Stomach smooth muscle (tissue), 2 donors: Measurements from ENCODE around the gene ZCCHC2.

Experiments
- H3K27ac ChIP-seq: one replicate; pipeline ENCODE4 v1.7.0; 2013; ENCODE audit warnings: mild to moderate bottlenecking, low read length, inconsistent platforms
- H3K27me3 ChIP-seq, 2 donors: one replicate each; pipeline ENCODE4 v1.7.0; 2013; ENCODE audit warnings: low read length in 2 of 2; ENCODE audit not compliant: insufficient read depth in 2 of 2, control insufficient read depth in 1 of 2
- H3K36me3 ChIP-seq, 2 donors: one replicate each; pipeline ENCODE4 v1.7.0; 2013; ENCODE audit warnings: low read length in 2 of 2; ENCODE audit not compliant: control insufficient read depth in 2 of 2, insufficient read depth in 2 of 2
- H3K4me1 ChIP-seq: one replicate; pipeline ENCODE4 v1.7.0; 2013; ENCODE audit warnings: low read length; ENCODE audit not compliant: control insufficient read depth, insufficient read depth
- H3K4me3 ChIP-seq, 2 donors: one replicate each; pipeline ENCODE4 v1.7.0; 2013; ENCODE audit warnings: low read length in 2 of 2
- H3K9ac ChIP-seq, 2 donors: one replicate each; pipeline ENCODE4 v1.7.0; 2013; ENCODE audit warnings: low read length in 2 of 2, mild to moderate bottlenecking in 1 of 2
- H3K9me3 ChIP-seq, 2 donors: one replicate each; pipeline ENCODE4 v1.7.0; 2013; ENCODE audit warnings: low read length in 2 of 2; ENCODE audit not compliant: control insufficient read depth in 2 of 2
- donor health status: healthy.
- donor health status: Pancreatic carcinoma.

Gene ZCCHC2

DNA sequence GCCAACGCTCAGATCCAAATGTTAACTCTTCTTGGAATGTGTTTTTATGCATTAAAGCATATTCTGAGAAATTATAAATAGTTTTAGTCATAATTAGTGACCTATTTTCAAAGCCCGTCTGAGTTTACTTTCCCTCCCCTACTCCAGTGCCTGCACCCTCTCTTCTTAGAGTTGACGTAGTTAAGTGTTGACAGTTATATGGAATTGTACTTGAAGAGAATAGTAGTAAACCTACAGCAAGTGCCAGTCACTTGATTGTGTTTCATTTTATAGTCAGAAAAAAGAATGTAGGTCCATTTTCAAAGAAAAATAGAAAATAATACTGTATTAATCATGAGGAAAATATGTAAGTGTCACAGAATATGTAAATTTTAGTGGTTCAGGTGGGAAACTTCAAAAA, 41.2 kb downstream of the ZCCHC2 start:
- H3K9me3 ChIP-seq, result no peaks in the 10 kb centered on the region
- no peaks in the 10 kb centered on the region for H3K27me3 ChIP-seq
- peaks cover 28 to 33% of the 10 kb centered on the region in 2 donors for H3K36me3 ChIP-seq
- H3K9ac ChIP-seq, result no peak overlapping the region
- H3K4me3 ChIP-seq, result no peak overlapping the region
- no peaks in the 10 kb centered on the region for H3K4me1 ChIP-seq
- no peak overlapping the region for H3K27ac ChIP-seq

- H3K27ac ChIP-seq, result no peak overlapping the region
- H3K4me3 ChIP-seq, result no peak overlapping the region
- H3K9me3 ChIP-seq, result no peaks in the 10 kb centered on the region
- no peaks in the 10 kb centered on the region for H3K4me1 ChIP-seq
- peaks cover 29 to 30% of the 10 kb centered on the region in 2 donors for H3K36me3 ChIP-seq
- no peak overlapping the region for H3K9ac ChIP-seq
- no peaks in the 10 kb centered on the region for H3K27me3 ChIP-seq
These were observed 43.4 kb downstream of the ZCCHC2 start for GRCh38 chr18:62566199-62566598.

GRCh38 chr18:62566818-62567217, 44.0 kb downstream of the ZCCHC2 start:
- no peak overlapping the region for H3K4me3 ChIP-seq
- H3K27ac ChIP-seq, result no peak overlapping the region
- H3K4me1 ChIP-seq, result no peaks in the 10 kb centered on the region
- peaks cover 23 to 28% of the 10 kb centered on the region in 2 donors for H3K36me3 ChIP-seq
- H3K9ac ChIP-seq, result no peak overlapping the region
- no peaks in the 10 kb centered on the region for H3K27me3 ChIP-seq
- H3K9me3 ChIP-seq, result no peaks in the 10 kb centered on the region

- no peak overlapping the region for H3K4me3 ChIP-seq
- peaks cover 19 to 24% of the 10 kb centered on the region in 2 donors for H3K36me3 ChIP-seq
- no peaks in the 10 kb centered on the region for H3K4me1 ChIP-seq
- no peaks in the 10 kb centered on the region for H3K27me3 ChIP-seq
- H3K9me3 ChIP-seq, result no peaks in the 10 kb centered on the region
- no peak overlapping the region for H3K9ac ChIP-seq
- no peak overlapping the region for H3K27ac ChIP-seq
These were observed 46.3 kb downstream of the ZCCHC2 start for GRCh38 chr18:62569081-62569655.

- Histone ChIP-seq H3K36me3 (peaks cover 24 to 33% of the 10 kb centered on the region in 2 donors), H3K27me3 (no peaks in the 10 kb centered on the region), H3K27ac (no peak overlapping the region), H3K9ac (no peak overlapping the region), H3K9me3 (no peaks in the 10 kb centered on the region), H3K4me3 (no peak overlapping the region), H3K4me1 (no peaks in the 10 kb centered on the region)
These were observed 48.2 kb downstream of the ZCCHC2 start for GRCh38 chr18:62571037-62571436.

- Histone ChIP-seq H3K27me3 (no peaks in the 10 kb centered on the region), H3K4me3 (no peak overlapping the region), H3K9ac (no peak overlapping the region), H3K4me1 (no peaks in the 10 kb centered on the region), H3K36me3 (peaks cover 20 to 36% of the 10 kb centered on the region in 2 donors), H3K27ac (no peak overlapping the region), H3K9me3 (no peaks in the 10 kb centered on the region)
These were observed 48.8 kb downstream of the ZCCHC2 start for GRCh38 chr18:62571648-62572047.

DNA sequence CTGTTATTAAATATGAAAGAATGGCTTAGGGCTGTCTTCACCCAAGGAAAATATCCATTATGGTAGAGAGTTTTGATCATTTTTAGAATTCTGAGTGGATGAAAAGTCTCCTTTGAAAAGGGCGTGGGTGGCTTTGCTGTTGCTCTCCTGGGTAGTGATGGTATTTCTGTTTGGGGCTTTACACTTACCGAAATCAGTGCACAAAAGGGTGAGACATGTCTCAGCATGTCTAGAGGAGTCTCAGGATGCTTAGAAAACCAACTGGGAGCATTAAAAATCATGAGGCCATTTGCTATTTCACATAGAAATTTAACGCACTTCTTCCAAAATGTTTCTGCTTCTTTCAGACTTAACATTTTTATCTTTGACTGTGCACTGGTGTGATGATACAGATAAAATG, 49.6 kb downstream of the ZCCHC2 start:
- Histone ChIP-seq H3K27me3 (no peaks in the 10 kb centered on the region), H3K4me3 (no peak overlapping the region), H3K9me3 (no peaks in the 10 kb centered on the region), H3K36me3 (peaks cover 20 to 36% of the 10 kb centered on the region in 2 donors), H3K9ac (no peak overlapping the region), H3K4me1 (no peaks in the 10 kb centered on the region), H3K27ac (no peak overlapping the region)

GRCh38 chr18:62574776-62575175, 52.0 kb downstream of the ZCCHC2 start:
- Histone ChIP-seq H3K9ac (no peak overlapping the region), H3K36me3 (peaks cover 20 to 36% of the 10 kb centered on the region in 2 donors), H3K4me3 (no peak overlapping the region), H3K9me3 (no peaks in the 10 kb centered on the region), H3K27ac (no peak overlapping the region), H3K27me3 (no peaks in the 10 kb centered on the region), H3K4me1 (no peaks in the 10 kb centered on the region)

DNA sequence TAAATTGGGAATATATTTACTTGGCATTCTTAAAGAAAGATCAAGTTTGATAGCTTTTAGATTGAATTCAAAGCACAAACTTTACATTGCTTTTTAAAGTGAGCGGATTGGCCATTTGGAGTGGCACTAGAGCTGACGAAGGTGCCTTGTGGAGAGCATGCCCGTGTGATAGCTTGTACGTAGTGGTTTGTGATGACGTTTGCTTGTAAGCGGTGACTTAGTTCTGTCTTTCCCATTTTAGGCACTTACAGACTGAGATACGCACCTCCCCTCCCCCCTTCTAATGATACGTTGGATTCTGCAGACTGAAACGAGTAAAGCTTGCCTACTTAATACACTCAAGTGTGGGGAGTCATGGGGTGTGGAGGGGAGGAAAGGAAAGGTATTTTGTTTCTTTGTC, 53.4 kb downstream of the ZCCHC2 start:
- H3K9ac ChIP-seq, result no peak overlapping the region
- H3K27me3 ChIP-seq, result no peaks in the 10 kb centered on the region
- H3K4me3 ChIP-seq, result peak overlapping the region in 1 of 2 donors; percentile 17
- H3K27ac ChIP-seq, result no peak overlapping the region
- H3K36me3 ChIP-seq, result peaks cover 15 to 30% of the 10 kb centered on the region in 2 donors
- H3K4me1 ChIP-seq, result no peaks in the 10 kb centered on the region
- H3K9me3 ChIP-seq, result no peaks in the 10 kb centered on the region

GRCh38 chr18:62576845-62577512, 54.2 kb downstream of the ZCCHC2 start:
- Histone ChIP-seq H3K27ac (no peak overlapping the region), H3K4me3 (peak overlapping the region; percentile 17 to 21), H3K9me3 (no peaks in the 10 kb centered on the region), H3K36me3 (peaks cover 15 to 29% of the 10 kb centered on the region in 2 donors), H3K4me1 (no peaks in the 10 kb centered on the region), H3K27me3 (no peaks in the 10 kb centered on the region), H3K9ac (peak overlapping the region; percentile 1 to 38)

DNA sequence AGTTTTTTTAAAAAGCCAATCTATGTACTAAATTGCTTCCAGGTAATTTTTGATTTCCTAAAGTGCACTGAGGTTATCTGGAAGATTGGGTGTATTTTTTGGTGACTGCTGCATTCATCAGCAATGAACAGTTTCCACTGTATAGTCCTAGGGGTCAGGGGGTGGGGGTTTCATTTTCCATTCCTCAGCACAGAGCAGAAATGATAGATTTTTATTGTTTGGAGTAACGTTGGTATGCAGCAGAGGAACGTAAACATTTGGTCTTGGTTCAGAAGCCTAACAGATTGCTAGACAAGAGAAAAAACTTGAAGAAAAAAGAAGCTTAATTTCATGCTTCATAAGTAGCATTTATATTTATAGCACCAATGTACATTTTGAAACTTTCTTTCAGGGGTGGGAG, 54.9 kb downstream of the ZCCHC2 start:
- peaks cover 15 to 24% of the 10 kb centered on the region in 2 donors for H3K36me3 ChIP-seq
- H3K27ac ChIP-seq, result no peak overlapping the region
- no peaks in the 10 kb centered on the region for H3K9me3 ChIP-seq
- H3K4me3 ChIP-seq, result no peak overlapping the region
- H3K4me1 ChIP-seq, result no peaks in the 10 kb centered on the region
- H3K27me3 ChIP-seq, result no peaks in the 10 kb centered on the region
- H3K9ac ChIP-seq, result no peak overlapping the region
